Measurements from ENCODE around the gene RGS16. TPM values are rescaled to one million over a fixed set of nuclear protein-coding genes. Genes with fewer than 3 reads are reported as not detected.
A peak's percentile ranks its signal among the peaks of the same experiment; 100 is the strongest.

RGS16 gene
- total and polyA plus RNA-seq, 9 of the 15 experiments (the other 6 are each of a cell fraction or from before 2014, with no cell fraction given), result 0.07 to 0.55 (median 0.36) TPM

- TF ChIP-seq BCLAF1 (IDR thresholded peaks at IDR 0.05; ENCODE audit: borderline replicate concordance in 1 of 2, control insufficient read depth in 1 of 2, low read depth in 2 of 2, low read length in 1 of 2), result no peak
- peak; percentile 44; the same call in 1 of the 2 replicates for TF ChIP-seq ZBTB7A (IDR thresholded peaks at IDR 0.05; ENCODE audit: borderline replicate concordance, control insufficient read depth, low read depth, low read length)
- 0 out of 4 replicates have a peak, but pooled peaks of 1 of the 2 experiments have one; percentile 10 for TF ChIP-seq HDAC1 (IDR thresholded peaks at IDR 0.05)
- no peak for TF ChIP-seq TSHZ1 (CRISPR knock-in tag; IDR thresholded peaks at IDR 0.05)
- TF ChIP-seq, protein P1, sequence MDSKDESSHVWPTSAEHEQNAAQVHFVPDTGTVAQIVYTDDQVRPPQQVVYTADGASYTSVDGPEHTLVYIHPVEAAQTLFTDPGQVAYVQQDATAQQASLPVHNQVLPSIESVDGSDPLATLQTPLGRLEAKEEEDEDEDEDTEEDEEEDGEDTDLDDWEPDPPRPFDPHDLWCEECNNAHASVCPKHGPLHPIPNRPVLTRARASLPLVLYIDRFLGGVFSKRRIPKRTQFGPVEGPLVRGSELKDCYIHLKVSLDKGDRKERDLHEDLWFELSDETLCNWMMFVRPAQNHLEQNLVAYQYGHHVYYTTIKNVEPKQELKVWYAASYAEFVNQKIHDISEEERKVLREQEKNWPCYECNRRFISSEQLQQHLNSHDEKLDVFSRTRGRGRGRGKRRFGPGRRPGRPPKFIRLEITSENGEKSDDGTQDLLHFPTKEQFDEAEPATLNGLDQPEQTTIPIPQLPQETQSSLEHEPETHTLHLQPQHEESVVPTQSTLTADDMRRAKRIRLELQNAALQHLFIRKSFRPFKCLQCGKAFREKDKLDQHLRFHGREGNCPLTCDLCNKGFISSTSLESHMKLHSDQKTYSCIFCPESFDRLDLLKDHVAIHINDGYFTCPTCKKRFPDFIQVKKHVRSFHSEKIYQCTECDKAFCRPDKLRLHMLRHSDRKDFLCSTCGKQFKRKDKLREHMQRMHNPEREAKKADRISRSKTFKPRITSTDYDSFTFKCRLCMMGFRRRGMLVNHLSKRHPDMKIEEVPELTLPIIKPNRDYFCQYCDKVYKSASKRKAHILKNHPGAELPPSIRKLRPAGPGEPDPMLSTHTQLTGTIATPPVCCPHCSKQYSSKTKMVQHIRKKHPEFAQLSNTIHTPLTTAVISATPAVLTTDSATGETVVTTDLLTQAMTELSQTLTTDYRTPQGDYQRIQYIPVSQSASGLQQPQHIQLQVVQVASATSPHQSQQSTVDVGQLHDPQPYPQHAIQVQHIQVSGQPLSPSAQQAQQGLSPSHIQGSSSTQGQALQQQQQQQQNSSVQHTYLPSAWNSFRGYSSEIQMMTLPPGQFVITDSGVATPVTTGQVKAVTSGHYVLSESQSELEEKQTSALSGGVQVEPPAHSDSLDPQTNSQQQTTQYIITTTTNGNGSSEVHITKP (IDR thresholded peaks at IDR 0.05; ENCODE audit: partially characterized antibody), result no peak
- 0 out of 2 replicates have a peak, but pooled peaks have one; percentile 36 for TF ChIP-seq EHMT2 (IDR thresholded peaks at IDR 0.05)
- TF ChIP-seq NR2C2 (CRISPR knock-in tag; IDR thresholded peaks at IDR 0.05), result no peak
- TF ChIP-seq NR2C2 (tag; IDR thresholded peaks at IDR 0.05), result peak; percentile 84
- TF ChIP-seq TOE1 (IDR thresholded peaks at IDR 0.05; ENCODE audit: borderline replicate concordance), result no peak
- TF ChIP-seq TOE1 (CRISPR knock-in tag; IDR thresholded peaks at IDR 0.05; ENCODE audit: borderline replicate concordance, low read depth), result no peak
- TF ChIP-seq ATF7 (IDR thresholded peaks at IDR 0.05), result peak; percentile 52; the same call in 1 of the 2 replicates
- TF ChIP-seq EP300 (IDR thresholded peaks at IDR 0.05; ENCODE audit: low read length), result peak; percentile 49; the same call in 1 of the 2 replicates
- peak in 1 of 2 experiments; percentile 68; a peak in 1 of 4 replicates for TF ChIP-seq SRF (CRISPR knock-in tag; IDR thresholded peaks at IDR 0.05)
- TF ChIP-seq NR2C1 (IDR thresholded peaks at IDR 0.05), result 0 out of 2 replicates have a peak, but pooled peaks have one; percentile 25
- no peak for TF ChIP-seq NR2C1 (tag; IDR thresholded peaks at IDR 0.05)
- TF ChIP-seq NCOA1 (IDR thresholded peaks at IDR 0.05; ENCODE audit: low read depth), result 0 out of 2 replicates have a peak, but pooled peaks have one; percentile 46
- TF ChIP-seq STAT5A (IDR thresholded peaks at IDR 0.05; ENCODE audit: borderline replicate concordance, low read length), result peak; percentile 32; the same call in 1 of the 2 replicates
- TF ChIP-seq ETV5 (CRISPR knock-in tag; IDR thresholded peaks at IDR 0.05; ENCODE audit: low read depth), result 0 out of 2 replicates have a peak, but pooled peaks have one; percentile 66
- TF ChIP-seq SMARCE1 (IDR thresholded peaks at IDR 0.05), result peak; percentile 34; the same call in 1 of the 2 replicates
Measured at GRCh38 chr1:182586380-182586779, 17.8 kb downstream of the RGS16 start (continued).

Measured in K562 (cell line).